ENCODE results near the gene JAKMIP1.

The JAKMIP1 gene

DNA sequence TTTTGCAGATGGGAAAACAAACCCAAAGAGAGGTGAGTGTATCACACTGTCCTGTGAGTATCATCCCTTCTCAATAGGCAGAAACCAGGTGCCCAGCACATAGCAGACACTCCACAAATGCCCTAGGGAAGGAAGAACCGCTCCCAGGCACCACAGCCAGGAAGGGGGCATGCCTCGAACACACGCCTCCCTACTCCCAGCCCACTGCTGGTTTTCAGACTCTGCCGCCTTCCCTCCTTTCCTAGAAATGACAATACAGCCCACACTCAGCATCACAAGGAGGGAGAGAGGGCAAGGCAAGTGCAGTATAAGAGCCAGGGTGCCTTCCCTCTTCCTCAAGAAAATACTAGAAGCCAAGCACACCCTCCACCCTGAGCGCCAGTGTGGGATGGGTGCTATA, 16.2 kb downstream of the JAKMIP1 start:
- peaks cover 15% of the 10 kb centered on the region for H3K27me3 Mint-ChIP-seq (ENCODE audit: low read depth, poor library complexity)
- H3K36me3 Mint-ChIP-seq (ENCODE audit: low read depth) = no peaks in the 10 kb centered on the region
- TF ChIP-seq CTCF (IDR thresholded peaks at IDR 0.05) = no peak
- peaks cover 7% of the 10 kb centered on the region for H3K9me3 Mint-ChIP-seq
- H3K4me3 Mint-ChIP-seq = no peak overlapping the region
- no peaks in the 10 kb centered on the region for H3K4me1 Mint-ChIP-seq
- H3K27ac Mint-ChIP-seq = no peak overlapping the region
- DNase-seq = no peak

DNA sequence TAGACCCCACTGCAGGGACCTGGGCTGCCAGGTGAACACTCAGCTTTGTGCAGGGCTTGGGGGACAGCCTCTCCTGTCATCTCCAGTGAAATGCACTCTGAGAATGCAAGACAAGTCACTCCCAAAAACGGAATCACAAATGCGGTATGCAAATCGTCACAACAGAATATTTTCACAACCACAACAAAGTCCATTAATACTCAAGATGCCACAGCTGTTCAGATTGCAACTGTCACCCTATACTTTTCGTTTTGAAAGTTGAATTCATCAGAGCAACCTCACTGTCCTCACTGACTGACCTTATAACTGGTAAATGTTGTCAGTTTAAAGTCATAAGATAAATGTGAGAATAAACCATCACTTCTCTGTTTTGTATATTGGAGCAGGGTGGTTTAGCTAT, 16.6 kb downstream of the JAKMIP1 start:
- Mint-ChIP-seq H3K36me3 (ENCODE audit: low read depth) (no peaks in the 10 kb centered on the region), H3K27me3 (ENCODE audit: low read depth, poor library complexity) (peaks cover 14% of the 10 kb centered on the region), H3K9me3 (peaks cover 7% of the 10 kb centered on the region), H3K4me3 (no peak overlapping the region), H3K27ac (no peak overlapping the region), H3K4me1 (no peaks in the 10 kb centered on the region)
- no peak for TF ChIP-seq CTCF (IDR thresholded peaks at IDR 0.05)
- DNase-seq = no peak

GRCh38 chr4:6182376-6183280, 17.7 kb downstream of the JAKMIP1 start:
- no peak for DNase-seq
- H3K27ac Mint-ChIP-seq = no peak overlapping the region
- no peak for TF ChIP-seq CTCF (IDR thresholded peaks at IDR 0.05)
- no peaks in the 10 kb centered on the region for H3K36me3 Mint-ChIP-seq (ENCODE audit: low read depth)
- peaks cover 11% of the 10 kb centered on the region for H3K9me3 Mint-ChIP-seq
- H3K4me3 Mint-ChIP-seq = no peak overlapping the region
- peaks cover 12% of the 10 kb centered on the region for H3K27me3 Mint-ChIP-seq (ENCODE audit: low read depth, poor library complexity)
- H3K4me1 Mint-ChIP-seq = no peaks in the 10 kb centered on the region

DNA sequence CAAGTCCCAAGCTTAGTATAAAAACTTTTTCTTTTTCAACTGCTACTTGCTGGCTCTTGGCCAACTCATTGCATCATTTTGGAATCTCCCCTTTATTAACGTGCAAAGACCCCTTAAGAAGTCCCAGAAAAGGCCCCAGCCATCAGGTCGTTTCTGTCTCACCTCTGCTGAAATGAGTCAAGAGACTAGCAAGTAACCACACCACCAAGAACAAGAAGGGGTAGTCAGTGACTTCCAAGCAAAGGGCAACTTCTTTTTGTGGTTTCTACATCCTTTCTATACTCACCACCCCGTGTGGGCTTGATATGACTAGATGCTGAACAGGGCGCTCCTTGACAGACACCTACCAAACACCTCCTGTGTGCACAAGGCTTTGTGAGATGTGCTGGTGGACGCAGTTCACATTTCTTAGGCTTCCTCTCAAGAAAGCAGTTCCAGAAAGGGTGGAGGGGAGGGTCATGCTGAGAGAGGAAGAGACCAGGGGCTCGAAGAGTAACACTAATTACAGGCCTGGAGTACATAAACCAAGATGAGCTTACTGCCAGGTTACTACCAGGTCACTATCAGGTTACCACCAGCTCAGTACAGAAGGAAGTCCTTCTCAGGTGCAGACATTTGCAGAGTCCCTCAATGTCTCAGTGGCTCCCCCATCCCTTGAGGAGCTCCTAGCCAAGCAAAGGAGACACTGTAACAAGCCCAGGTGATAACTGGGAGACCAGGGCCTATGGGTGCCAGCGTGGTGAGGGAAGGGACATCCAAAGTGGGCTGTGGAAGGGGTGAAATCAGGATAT, 19.3 kb downstream of the JAKMIP1 start:
- no peaks in the 10 kb centered on the region for H3K36me3 Mint-ChIP-seq (ENCODE audit: low read depth)
- H3K9me3 Mint-ChIP-seq = peaks cover 7% of the 10 kb centered on the region
- H3K27ac Mint-ChIP-seq = no peak overlapping the region
- no peak for DNase-seq
- H3K4me1 Mint-ChIP-seq = no peaks in the 10 kb centered on the region
- peaks cover 12% of the 10 kb centered on the region for H3K27me3 Mint-ChIP-seq (ENCODE audit: low read depth, poor library complexity)
- H3K4me3 Mint-ChIP-seq = no peak overlapping the region
- TF ChIP-seq CTCF (IDR thresholded peaks at IDR 0.05) = no peak

- Mint-ChIP-seq H3K27me3 (ENCODE audit: low read depth, poor library complexity) (peaks cover 4% of the 10 kb centered on the region), H3K36me3 (ENCODE audit: low read depth) (no peaks in the 10 kb centered on the region), H3K4me3 (no peak overlapping the region), H3K9me3 (peaks cover 4% of the 10 kb centered on the region), H3K4me1 (no peaks in the 10 kb centered on the region), H3K27ac (no peak overlapping the region)
- DNase-seq = no peak
- no peak for TF ChIP-seq CTCF (IDR thresholded peaks at IDR 0.05)
Observed at GRCh38 chr4:6179362-6179761, 21.0 kb downstream of the JAKMIP1 start.
